ENCODE results near the gene EVI5. TPM values are rescaled to one million over a fixed set of nuclear protein-coding genes. Genes with fewer than 3 reads are reported as not detected.
"Not testable (repeated sequence)": the region's sequence is repeated elsewhere in the genome, so short reads cannot be mapped to it uniquely, and the experiment has no call there.

Gene EVI5
- polyA plus RNA-seq, 1 donor: 24.3 TPM

DNA sequence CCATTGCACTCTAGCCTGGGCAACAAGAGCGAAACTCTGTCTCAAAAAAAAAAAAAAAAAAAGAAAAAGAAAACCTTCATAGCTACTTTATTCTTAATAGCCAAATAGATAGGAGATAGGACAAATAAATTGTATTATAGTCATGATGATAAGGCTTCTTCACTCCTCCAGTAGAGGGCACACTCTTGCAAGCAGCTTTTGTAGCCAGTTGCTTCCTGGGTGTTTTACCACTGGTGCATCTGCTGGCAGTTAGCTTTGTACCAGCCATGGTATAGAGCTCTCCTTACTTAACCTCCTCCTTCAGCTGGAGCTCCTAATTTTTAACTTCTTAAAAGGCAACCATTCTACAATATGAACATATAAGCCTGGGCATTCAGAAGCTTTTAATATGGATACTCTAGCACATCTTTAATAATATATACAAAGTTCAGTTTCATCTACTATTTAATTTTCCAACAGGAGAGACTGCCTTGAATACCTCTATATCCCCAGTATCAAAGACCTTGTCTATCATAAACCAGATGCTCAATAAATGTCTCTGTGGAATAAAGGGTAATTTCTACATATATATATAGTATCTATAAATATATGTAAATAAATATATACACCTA lies 35.8 kb downstream of the EVI5 start:
- no peak for DNase-seq

DNA sequence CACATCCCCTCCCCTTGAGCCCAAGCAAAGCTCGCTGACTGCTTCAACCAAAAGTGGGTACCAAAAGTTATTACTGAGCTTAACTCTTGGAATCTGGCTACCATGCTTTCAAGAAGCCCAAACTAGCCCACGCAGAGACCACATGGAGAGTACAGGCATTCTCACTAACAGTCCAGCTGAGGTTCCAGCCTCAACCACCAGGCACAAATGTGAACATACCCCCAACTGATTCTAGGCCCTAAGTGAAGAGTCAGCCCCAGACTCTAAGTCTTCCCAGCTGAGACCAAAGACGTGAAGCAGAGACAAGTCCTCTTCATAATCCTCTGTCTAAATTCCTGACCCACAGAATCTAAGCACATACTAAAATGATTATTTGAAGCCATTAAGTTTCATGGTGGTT lies 36.8 kb downstream of the EVI5 start:
- DNase-seq: no peak

DNA sequence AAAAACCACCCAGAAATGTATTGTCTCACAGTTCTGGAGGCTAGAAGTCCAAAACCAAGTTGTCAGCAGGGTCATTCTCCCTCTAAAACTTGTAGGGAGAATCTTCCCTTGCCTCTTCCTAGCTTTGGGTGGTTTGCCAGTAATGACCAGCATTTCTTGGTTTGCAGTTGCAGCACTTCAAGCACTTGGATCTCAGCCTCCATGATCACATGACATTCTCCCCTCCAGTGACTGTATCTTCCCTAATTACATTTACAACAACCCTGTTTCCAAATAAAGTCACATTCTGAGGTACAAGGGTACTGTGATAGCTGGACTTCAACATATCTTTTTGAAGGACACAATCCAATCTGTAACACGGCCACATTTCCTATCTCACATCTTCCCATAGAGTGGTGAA lies 37.2 kb downstream of the EVI5 start:
- DNase-seq: no peak

DNA sequence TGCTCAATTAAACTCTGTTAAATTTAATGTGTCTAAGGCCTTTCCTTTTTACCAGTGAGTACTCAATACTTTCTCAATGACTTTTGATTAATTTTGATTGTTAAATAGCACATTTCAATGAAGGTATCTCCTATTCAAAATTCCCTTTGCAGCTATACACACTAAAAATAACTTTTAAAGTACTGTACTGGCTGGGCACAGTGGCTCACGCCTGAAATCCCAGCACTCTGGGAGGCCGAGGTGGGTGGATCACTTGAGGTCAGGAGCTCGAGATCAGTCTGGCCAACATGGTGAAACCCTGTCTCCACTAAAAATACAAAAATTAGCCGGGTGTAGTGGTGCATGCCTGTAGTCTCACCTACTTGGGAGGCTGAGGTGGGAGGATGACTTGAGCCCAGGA lies 38.7 kb downstream of the EVI5 start:
- not testable (repeated sequence) for DNase-seq

DNA sequence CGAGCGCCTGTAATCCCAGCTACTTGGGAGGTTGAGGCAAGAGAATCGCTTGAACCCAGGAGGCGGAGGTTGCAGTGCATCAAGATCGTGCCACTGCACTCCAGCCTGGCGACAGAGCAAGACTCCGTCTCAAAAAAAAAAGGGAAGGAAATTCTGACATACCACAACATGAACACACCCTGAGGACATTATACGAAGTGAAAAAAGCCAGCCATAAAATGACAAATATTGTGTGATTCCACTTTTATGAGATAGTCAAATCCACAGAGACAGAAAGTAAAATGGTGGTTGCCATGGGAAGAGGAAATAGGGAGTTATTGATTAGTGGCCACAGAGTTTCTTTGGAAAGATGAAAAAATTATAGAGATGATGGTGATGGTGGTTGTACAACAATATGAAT lies 41.7 kb downstream of the EVI5 start:
- no peak for DNase-seq

DNA sequence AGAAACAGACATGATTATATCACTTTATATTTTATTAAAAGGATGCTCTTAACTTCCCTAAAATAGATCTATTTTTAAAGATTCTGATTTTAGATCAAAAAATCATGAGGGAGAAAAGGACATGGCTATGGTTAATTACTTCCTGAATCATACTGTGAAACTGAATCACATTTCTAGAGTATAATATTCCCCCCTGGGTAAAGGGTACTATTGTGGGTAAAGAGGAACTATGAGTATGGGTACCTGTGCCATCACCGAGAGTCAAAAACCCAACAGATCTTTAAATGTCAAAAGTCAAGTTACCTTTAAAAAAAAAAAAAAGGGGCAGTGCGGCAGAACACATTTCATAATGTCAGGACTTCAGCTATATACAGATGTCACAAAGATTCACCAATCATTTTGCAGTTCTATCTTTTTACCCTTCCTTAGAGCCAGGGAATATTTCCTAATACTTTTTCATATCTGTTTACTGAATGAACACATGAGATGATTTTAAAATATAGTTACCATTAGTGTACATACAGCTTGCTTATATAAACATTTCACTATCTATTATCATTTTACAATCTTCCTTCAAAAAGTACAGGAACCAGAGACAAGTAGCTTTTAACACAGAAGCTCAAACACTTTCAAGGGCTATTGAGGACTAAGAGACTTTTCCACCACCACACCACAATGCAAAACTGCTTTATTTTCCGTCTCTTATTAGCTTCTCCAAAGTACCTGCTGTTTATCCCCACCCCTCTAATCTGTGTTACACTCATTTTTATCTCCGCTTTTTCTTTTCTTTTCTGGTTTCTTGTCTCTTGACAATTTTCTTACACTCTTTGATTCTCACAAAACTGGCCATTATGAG lies 45.0 kb downstream of the EVI5 start:
- DNase-seq: no peak

DNA sequence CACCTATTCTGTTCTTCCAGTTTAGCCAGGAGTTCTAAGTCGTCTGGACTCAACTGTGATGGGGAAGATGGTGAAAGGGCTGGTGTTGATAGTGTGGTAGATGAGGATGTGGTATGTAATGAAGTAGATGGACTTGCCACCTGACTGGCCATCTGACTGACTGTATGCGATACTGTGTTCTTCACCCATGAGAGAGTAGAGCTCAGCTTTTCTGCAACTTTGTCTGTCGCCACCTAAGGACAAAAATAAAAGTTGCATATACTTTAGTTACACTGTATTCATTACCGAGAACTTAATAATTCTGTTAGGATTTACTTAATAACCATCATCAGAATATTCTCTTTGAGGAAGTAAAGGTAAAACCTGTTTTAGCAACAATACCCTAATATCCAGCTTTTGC lies 48.5 kb downstream of the EVI5 start:
- peak; percentile 11 for DNase-seq

DNA sequence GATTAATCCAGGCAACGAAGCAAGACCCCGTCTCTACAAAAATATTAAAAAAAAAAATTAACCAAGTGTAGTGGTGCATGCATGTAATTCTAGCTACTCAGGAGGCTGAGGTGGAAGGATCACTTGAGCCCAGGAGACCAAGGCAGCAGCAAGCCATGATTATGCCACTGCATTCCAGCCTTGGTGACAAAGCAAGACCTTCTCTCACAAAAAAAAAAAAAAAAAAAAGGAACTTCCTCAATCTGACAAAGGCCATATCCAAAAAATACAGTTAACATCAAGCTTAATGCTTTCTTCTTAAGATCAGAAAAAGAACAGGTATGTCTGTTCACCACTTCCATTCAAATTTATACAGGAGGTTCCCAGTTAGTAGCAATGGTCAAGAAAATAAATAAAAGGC lies 54.4 kb downstream of the EVI5 start:
- DNase-seq: no peak

DNA sequence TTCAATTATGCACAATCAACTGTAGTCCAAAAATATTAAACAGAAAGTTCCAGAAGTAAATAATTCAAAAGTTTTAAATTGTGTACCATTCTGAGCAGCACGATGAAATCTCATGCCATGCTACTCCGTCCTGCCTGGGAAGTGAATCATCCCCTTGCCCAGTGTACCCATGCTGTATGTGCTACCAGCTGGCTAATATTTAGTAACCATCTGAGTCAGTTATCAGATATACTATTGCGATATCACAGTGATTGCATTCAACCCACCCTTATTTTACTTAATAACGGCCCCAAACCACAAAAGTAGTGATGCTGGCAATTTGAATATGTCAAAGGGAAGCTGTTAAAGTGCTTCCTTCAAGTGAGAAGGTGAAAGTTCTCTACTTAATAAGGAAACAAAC lies 56.2 kb downstream of the EVI5 start:
- DNase-seq: no peak

DNA sequence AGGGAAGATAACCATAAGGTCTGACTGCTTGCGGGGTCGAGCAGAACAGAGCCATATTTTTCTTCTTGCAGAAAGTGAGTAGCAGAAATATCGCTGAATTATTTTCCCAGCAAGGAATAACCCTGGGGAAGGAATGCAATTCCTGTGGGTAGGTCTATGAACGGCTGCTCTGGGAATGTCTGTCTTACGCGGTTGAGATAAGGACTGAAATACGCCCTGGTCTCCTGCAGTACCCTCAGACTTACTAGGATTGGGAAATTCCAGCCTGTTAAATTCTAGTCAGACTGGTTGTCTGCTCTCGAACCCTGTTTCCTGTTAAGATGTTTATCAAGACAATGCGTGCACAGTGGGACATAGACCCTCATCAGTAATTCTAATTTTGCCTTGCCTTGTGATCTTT lies 61.2 kb downstream of the EVI5 start:
- not testable (repeated sequence) for DNase-seq

DNA sequence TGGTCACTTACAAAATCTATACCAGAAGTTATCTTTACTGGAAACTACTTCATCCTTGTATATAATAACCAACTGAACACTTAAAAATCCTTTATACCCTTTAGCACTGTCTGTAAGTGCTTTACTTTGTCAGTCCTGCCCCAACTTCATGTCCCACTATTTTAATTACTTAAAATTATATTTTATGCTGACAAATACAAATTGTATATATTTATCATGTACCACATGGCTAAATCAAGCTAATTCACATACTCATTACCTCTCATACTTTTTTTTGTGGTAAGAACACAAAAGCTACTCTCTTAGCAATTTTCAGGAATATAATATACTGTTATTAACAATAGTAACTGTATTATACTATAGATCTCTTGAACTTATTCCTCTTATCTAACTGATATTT lies 63.0 kb downstream of the EVI5 start:
- DNase-seq: no peak

DNA sequence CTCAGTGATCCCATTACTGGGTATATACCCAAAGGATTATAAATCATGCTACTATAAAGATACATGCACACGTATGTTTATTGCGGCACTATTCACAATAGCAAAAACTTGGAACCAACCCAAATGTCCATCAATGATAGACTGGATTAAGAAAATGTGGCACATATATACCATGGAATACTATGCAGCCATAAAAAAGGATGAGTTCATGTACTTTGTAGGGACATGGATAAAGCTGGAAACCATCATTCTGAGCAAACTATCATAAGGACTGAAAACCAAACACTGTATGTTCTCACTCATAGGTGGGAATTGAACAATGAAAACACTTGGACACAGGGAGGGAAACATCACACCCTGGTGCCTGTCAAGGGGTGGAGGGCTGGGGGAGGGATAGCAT lies 63.8 kb downstream of the EVI5 start:
- not testable (repeated sequence) for DNase-seq

DNA sequence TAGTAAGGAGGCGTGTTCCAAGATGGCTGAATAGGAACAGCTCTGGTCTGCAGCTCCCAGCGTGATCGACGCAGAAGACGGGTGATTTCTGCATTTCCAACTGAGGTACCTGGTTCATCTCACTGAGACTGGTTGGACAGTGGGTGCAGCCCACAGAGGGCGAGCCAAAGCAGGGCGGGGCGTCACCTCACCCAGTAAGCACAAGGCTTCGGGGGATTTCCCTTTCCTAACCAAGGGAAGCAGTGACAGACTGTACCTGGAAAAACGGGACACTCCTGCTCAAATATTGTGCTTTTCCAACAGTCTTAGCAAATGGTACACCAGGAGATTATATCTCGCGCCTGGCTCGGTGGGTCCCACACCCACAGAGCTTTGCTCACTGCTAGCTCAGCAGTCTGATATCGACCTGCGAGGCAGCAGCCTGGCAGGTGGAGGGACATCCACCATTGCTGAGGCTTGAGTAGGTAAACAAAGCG lies 69.4 kb downstream of the EVI5 start:
- not testable (repeated sequence) for DNase-seq

DNA sequence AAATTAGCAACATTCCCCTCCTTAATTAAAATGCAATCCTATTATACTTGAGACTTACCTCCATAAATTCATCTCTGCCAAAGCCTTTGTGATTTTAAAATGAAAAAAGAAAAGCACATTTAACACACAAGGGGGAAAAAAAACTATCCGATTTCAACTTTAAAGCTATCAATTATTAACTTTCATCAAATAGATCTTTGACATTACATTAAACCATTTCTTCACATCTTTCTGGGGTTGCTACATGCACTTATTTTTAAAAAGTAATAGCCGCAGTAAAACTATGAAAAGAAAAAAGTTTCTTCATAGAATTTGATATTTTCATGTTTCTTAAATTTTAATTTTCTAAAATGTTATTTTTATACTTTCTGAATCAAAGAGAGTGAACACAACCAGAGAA lies 71.0 kb downstream of the EVI5 start:
- no peak for DNase-seq

DNA sequence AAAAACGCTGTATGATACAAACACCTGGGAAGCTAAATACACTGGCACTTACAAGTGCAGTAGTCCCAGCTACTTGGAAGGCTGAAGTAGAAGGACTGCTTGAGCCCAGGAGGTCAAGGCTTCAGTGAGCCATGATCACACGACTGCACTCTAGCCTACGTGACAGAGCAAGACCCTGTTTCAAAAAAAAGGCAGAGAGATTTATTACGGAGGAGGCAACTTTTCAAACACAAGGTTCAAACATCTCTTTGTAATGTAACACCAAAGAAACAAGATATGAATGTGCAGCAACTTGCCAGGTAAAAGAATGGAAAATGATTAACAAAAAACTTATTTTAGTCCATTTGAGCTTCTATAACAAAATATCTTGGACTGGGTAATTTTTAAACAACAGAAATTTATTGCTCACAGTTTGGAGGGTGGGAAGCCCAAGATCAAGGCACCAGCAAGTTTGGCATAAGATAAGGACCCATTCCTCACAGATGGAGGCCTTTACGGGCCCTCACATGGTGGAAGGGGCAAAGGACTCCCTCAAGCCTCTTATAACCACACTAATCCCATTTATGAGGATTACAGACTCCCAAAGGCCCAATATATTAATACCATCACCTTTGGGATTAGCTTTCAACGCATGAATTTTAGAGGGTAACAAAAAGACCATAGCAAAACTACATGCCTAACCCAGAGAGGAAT lies 73.3 kb downstream of the EVI5 start:
- peak; percentile 7 for DNase-seq

DNA sequence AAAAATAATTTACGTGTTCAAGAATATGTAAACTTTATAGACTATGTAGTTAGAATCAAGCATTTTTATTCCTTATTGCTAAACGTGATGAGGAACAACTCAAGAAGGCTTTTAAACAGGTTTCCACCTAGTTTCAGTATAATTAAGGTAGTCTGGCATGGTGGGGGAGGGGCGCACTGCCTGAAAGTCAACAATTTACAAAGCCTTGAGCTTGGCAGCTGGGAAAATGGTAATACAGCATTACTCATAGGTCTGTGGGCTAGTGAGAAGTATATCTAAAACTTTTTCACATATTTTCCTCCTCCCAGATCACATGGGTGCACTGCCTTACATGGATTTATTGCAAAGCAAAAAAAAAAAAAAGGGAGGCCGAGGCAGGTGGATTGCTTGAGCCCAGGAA lies 75.2 kb downstream of the EVI5 start:
- DNase-seq: no peak

DNA sequence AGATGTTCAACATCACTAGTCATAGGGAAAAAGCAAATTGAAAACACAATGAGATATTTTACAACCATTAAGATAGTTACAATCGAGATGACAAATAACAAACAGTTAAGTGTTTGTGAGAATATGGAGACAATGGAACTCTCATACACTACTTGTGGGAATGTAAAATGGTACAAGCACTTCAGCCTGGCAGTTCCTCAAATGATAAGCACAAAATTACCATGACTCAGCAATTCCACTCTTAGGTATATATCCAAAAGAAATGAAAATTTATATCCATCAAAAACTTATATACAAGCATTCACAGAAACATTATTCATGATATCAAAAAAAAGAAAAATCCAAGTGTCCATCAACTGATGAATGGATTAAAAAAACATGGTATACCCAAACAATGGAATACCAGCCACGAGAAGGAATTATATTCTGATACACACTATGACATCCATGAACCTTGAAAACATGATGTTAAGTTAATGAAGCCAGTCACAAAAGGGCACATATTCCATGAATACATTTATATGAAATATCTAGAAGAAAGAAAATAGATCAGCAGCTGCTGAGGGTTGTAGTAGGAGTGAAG lies 76.4 kb downstream of the EVI5 start:
- DNase-seq: no peak

DNA sequence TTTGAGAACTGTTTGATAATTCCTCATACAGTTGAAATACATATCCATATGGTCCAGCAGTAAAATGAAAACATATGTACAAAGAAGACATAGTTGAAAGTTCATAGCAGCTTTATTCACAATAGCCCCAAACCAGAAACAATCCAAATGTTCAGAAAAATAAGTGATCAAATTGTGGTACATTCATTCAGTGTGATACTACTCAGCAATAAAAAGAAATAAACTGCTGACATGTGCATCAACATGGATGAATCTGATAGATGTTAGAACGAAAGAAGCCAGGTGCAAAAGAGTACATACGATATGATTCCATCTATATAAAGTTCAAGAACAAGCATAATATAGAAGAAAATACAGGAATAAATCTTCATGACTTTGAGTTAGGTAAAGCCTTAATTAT lies 77.2 kb downstream of the EVI5 start:
- DNase-seq: no peak

DNA sequence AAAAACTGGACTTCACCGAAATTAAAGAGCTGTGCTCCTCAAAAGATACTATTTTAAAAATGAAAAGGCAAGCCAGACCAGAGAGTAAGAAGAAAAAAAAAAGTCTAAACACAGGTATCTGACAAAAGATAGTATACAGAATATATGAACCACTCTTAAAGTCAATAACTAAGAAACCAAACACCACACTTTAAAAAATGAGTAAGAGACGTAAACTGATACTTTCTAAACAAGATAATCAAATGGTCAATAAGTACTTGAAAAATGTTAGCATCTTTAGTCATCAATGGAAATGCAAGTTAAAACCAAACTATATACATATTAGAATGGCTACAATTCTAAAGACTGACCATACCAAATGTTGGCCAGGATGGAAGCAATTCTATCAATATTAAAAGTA lies 77.6 kb downstream of the EVI5 start:
- no peak for DNase-seq

DNA sequence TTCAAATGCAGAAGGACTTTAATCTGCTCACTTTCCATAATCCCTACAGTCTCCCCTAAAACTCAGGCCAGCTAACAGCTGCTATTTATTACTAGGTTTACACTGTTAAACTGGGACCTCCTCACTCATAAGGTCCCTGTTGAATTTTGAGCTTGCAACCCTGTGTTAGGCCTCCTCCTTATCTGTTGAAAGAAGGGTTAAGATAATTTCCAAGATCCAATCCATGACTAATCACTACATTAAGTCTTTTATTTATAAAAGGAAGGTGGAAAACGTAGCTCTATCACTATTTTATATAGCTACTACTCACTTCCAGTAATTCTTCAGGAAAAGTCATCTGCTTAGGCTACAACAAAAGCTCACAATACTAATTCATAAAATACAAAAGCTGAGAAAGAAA lies 79.5 kb downstream of the EVI5 start:
- DNase-seq: no peak

DNA sequence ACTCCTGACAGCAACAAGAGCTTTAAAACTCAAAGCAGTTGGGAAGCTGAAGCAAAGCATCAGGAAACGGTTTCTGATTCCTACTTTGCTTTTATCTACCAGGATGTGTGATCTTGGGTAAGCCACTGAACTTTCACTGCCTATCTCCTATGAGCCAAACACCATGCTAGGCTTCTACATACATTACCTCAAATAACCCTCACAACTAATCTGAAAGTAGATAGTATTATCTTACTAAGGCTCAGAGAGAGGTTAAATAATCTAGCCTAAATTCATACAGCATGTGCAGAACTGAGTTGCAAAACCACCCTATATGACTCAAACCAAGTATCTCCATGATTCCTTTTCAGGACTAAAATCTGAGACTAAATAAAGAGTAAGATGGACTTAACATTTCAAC lies 83.8 kb downstream of the EVI5 start:
- DNase-seq: no peak

DNA sequence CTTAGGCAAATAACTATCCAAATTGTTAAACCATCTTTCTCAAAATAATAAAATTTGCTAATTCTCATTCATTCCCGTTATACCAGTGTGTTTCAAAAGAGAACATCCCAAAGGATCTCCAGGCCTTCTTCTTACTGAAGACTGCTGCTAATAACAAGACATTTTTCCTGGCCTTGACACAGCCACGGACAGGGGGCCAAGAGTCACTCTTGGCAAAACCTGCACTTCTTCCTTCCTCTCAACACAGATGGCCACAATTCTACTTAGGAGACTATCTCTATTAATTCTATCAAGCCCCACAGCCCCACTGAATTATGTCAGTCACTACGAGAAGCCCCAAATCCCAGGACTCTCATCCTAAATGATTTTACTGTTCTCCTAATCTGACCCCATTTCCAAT lies 86.0 kb downstream of the EVI5 start:
- no peak for DNase-seq

DNA sequence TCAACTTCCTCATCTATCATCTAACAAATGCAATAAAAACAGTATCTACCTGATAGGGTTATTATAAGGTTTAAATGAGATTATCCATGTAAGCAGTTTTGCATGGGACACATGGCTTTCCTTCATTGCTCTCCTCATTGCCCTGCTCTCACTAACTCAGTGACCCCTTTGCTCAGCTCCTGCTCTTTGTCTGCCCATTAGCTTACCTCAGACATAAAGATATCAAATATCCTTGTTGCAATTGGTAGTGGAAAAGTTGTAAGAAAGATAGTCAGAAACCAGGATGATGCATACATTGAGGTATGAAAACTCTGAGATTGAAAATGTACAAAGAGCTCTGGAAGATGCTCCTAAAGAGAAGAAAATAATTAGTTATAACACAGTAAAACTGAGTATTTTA lies 89.8 kb downstream of the EVI5 start:
- DNase-seq: no peak
